Thyroid gland (tissue), 4 donors: ENCODE results near the gene PPP1R15A. TPM values are rescaled to one million over a fixed set of nuclear protein-coding genes. Genes with fewer than 3 reads are reported as not detected.
"Not testable (repeated sequence)": the region's sequence is repeated elsewhere in the genome, so short reads cannot be mapped to it uniquely, and the experiment has no call there.

Source experiments
- DNase-seq, 2 donors: peaks; one replicate each; pipeline ENCODE4 v3.0.0-alpha.2; 2019
- H3K27ac ChIP-seq, 3 donors: fragments of 200-600 bp; sonication (generic); 1 replicate in 2 of 3; 2 replicates in 1 of 3; pipeline ENCODE4 v1.5.1; 2016 to 2019; ENCODE audit warnings: mild to moderate bottlenecking in 1 of 3, moderate library complexity in 1 of 3
- H3K27me3 ChIP-seq: fragments of 200-600 bp; sonication (generic); one replicate; pipeline ENCODE4 v1.5.1; 2019
- H3K36me3 ChIP-seq, 2 donors: fragments of 200-600 bp; sonication (generic); one replicate each; pipeline ENCODE4 v1.5.1; 2016 to 2019
- H3K4me1 ChIP-seq, 2 donors: fragments of 200-600 bp; sonication (generic); one replicate each; pipeline ENCODE4 v1.5.1; 2017 to 2019
- H3K4me3 ChIP-seq, 3 donors: fragments of 200-600 bp; sonication (generic); replicated peaks in 1 of 3; 1 replicate in 2 of 3; 2 replicates in 1 of 3; pipeline ENCODE4 v1.5.1; 2016; ENCODE audit warnings: mild to moderate bottlenecking in 1 of 3
- H3K9me3 ChIP-seq: fragments of 200-600 bp; sonication (generic); one replicate; pipeline ENCODE4 v1.5.1; 2017
- CTCF ChIP-seq, 6 experiments: fragments of 200-600 bp in 3 of 6; fragments of 450-650 bp in 3 of 6; sonication (generic) in 3 of 6; IDR thresholded peaks; one replicate each; pipeline ENCODE4 v1.5.1; 2016 to 2019; ENCODE audit warnings: antibody characterized with exemption in 6 of 6, mild to moderate bottlenecking in 2 of 6, inconsistent platforms in 1 of 6, moderate library complexity in 1 of 6
- POLR2A ChIP-seq, 2 donors: fragments of 450-650 bp; IDR thresholded peaks; one replicate each; pipeline ENCODE4 v1.6.1; 2017; ENCODE audit warnings: antibody characterized with exemption in 2 of 2, mild to moderate bottlenecking in 2 of 2, moderate library complexity in 1 of 2
- WGBS, 2 donors: methylation state at CpG; one replicate each; pipeline ENCODE4 v1.1.5; 2017; 5-methylcytosine and 5-hydroxymethylcytosine counted together
- intact Hi-C: fragments of 100-400 bp; cut with DNase I; formaldehyde crosslinking; loops from one replicate; pipeline ENCODE4 v1.15.1; 2023
- total RNA-seq, 4 donors: library from RNA; depleted of rRNA; stranded (reverse); fragments of >200 nt; gene quantifications; one replicate each; pipeline ENCODE4 v1.2.3, GENCODE V29; 2016

The PPP1R15A gene
- total RNA-seq, 4 donors from 2014 or later = 18.7 to 31.7 (median 24.2) TPM

- WGBS, 2 donors = 94 to 98% methylated on average over 8 of the region's 8 CpGs
- TF ChIP-seq POLR2A (IDR thresholded peaks at IDR 0.05) (no peak), CTCF (IDR thresholded peaks at IDR 0.05) (no peak)
- Histone ChIP-seq H3K27ac (no peak overlapping the region), H3K27me3 (no peaks in the 10 kb centered on the region), H3K4me3 (no peak overlapping the region), H3K4me1 (no peaks in the 10 kb centered on the region), H3K36me3 (peaks cover 80 to 84% of the 10 kb centered on the region in 2 donors), H3K9me3 (no peaks in the 10 kb centered on the region)
- no peak for DNase-seq
- intact Hi-C loops = no loop called here
Observed at GRCh38 chr19:48914181-48914580, 42.0 kb downstream of the PPP1R15A start.

GRCh38 chr19:48915757-48916156 is 43.5 kb downstream of the PPP1R15A start:
- WGBS, 2 donors = 82 to 83% methylated on average over 8 of the region's 8 CpGs
- Histone ChIP-seq H3K4me3 (no peak overlapping the region), H3K9me3 (no peaks in the 10 kb centered on the region), H3K4me1 (no peaks in the 10 kb centered on the region), H3K27me3 (no peaks in the 10 kb centered on the region), H3K36me3 (peaks cover 70 to 73% of the 10 kb centered on the region in 2 donors), H3K27ac (no peak overlapping the region)
- no peak for DNase-seq
- intact Hi-C loops = no loop called here
- no peak for TF ChIP-seq POLR2A (IDR thresholded peaks at IDR 0.05)
- no peak for TF ChIP-seq CTCF (IDR thresholded peaks at IDR 0.05)

GRCh38 chr19:48918071-48918470 is 45.9 kb downstream of the PPP1R15A start:
- Histone ChIP-seq H3K27ac (no peak overlapping the region), H3K36me3 (peaks cover 61% of the 10 kb centered on the region in 2 donors), H3K27me3 (no peaks in the 10 kb centered on the region), H3K4me1 (no peaks in the 10 kb centered on the region), H3K4me3 (no peak overlapping the region), H3K9me3 (no peaks in the 10 kb centered on the region)
- no peak for TF ChIP-seq CTCF (IDR thresholded peaks at IDR 0.05)
- no peak for TF ChIP-seq POLR2A (IDR thresholded peaks at IDR 0.05)
- DNase-seq = no peak
- 89 to 90% methylated on average over 5 to 6 of the region's 6 CpGs for WGBS, 2 donors
- intact Hi-C loops = no loop called here

- no peak for DNase-seq
- intact Hi-C loops = no loop called here
- no peaks in the 10 kb centered on the region for H3K4me1 ChIP-seq
- no peak overlapping the region for H3K27ac ChIP-seq
- H3K27me3 ChIP-seq = no peaks in the 10 kb centered on the region
- H3K36me3 ChIP-seq = peaks cover 53 to 59% of the 10 kb centered on the region in 2 donors
- WGBS, 2 donors = 89 to 90% methylated on average over 16 to 18 of the region's 18 CpGs
- TF ChIP-seq CTCF (IDR thresholded peaks at IDR 0.05) (no peak), POLR2A (IDR thresholded peaks at IDR 0.05) (no peak)
- H3K9me3 ChIP-seq = no peaks in the 10 kb centered on the region
- no peak overlapping the region for H3K4me3 ChIP-seq
Observed at GRCh38 chr19:48918801-48919247, 46.6 kb downstream of the PPP1R15A start.

GRCh38 chr19:48919271-48919670 is 47.0 kb downstream of the PPP1R15A start:
- H3K36me3 ChIP-seq = peaks cover 49 to 54% of the 10 kb centered on the region in 2 donors
- H3K27me3 ChIP-seq, H3K4me3 ChIP-seq, H3K9me3 ChIP-seq, H3K27ac ChIP-seq, intact Hi-C loops, DNase-seq, H3K4me1 ChIP-seq: not testable (repeated sequence)
- WGBS, 2 donors = 94% methylated on average over 8 of the region's 8 CpGs

- no peak for DNase-seq
- no peaks in the 10 kb centered on the region for H3K27me3 ChIP-seq
- intact Hi-C loops = no loop called here
- WGBS, 2 donors = 71 to 82% methylated on average over 4 to 9 of the region's 10 CpGs
- H3K4me3 ChIP-seq = no peak overlapping the region
- H3K9me3 ChIP-seq = no peaks in the 10 kb centered on the region
- H3K4me1 ChIP-seq = no peaks in the 10 kb centered on the region
- peaks cover 34 to 41% of the 10 kb centered on the region in 2 donors for H3K36me3 ChIP-seq
- TF ChIP-seq POLR2A (IDR thresholded peaks at IDR 0.05) = no peak
- TF ChIP-seq CTCF (IDR thresholded peaks at IDR 0.05) = no peak
- no peak overlapping the region for H3K27ac ChIP-seq
Observed at GRCh38 chr19:48920949-48921348, 48.7 kb downstream of the PPP1R15A start.
